Activated CD8-positive, alpha-beta memory T cell treated with anti-CD3 and anti-CD28 coated beads, Interleukin-2, amount 50 U/mL, for 1 hour (primary cell): ENCODE results near the gene DNMT3A.

Experiments used
- DNase-seq: peaks from one replicate; pipeline ENCODE4 v3.0.0-alpha.2; 2020; ENCODE audit errors: extremely low read depth

Gene DNMT3A

DNA sequence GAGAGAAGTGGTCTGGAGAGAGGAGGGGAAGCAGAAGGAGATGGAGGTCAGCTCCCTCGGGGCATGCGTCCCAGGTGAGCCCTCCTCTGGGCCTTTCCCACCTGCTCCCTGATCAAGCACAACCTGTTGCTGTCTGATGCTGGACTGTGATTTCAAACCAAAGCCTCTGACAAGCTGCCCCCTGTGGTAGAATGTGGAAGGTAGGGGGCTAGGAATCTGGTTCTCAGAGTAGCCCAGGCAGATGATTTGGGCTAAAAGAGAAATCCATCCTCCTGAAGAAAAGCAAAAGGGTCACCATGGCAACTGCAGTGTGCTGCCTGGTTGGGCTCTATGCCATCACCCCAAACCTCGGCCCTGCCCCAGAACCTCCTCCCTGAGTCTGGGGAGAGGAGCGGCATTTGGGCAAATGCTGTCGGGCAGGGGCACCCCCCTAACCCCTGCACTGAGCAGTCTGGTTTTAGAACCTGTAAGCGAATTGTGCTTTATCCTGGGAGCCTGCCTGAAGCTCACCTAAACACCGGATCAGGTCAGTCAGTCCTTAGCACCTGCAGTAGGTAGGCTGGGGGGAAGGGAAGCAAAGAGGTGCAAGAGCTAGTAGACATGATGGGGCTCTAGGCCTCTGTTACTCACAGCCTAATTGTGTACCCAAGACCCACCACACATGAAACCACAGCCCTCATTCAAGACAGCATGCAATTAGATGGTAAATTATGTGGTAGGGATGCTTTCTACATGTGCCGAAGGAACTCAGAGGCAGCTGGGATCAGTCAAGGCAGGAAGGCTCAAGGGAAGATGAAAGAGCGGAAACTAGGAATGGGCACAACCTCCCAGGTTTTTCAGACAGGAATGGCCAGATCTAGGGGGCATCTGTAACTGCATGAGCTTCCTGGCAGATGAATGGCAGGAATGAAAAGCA, 83.5 kb downstream of the DNMT3A start:
- DNase-seq = no peak

DNA sequence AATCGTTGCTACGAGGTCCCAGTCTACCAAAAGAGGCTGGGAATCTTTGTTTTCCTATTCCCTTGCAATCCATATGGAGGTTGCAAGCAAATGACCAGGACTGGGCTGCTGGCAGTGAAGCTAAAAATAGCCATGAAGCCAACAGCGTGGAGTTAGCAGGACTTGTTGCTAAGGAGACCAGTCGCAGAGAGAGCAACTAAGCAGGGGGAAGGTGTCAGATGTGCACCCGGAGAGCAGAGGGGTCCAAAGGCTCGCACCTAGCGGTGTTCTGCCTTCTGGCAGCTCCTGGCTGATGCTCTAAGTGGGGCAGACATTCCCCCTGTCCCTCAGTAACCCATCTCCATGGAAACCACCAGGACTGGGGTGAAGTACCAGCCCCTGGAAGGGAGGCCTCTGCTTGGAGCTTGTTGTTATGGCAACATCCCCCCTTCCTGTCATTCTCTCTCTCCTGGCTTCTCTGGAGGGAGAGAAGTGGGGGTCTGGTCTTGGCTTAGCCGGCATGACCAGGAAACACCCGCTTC, 84.6 kb downstream of the DNMT3A start:
- DNase-seq = no peak

DNA sequence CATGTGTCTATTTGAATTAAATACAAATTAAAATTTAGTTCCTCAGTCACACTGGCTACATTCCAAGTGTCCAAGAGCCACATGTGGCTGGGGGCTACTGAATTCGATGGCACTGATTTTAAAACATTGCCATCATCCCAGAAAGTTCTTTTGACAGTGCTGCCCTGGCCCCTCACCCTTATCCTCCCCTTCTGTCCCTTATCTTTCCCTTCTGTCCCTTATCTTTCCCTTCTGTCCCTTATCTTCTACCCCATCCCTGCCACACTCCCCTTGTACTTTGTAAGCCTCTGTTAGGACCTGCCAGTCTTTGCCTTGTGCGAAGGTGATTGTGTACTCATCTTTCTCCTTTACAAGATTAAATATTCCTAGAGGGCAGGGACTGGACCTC, 85.2 kb downstream of the DNMT3A start:
- DNase-seq = no peak

DNA sequence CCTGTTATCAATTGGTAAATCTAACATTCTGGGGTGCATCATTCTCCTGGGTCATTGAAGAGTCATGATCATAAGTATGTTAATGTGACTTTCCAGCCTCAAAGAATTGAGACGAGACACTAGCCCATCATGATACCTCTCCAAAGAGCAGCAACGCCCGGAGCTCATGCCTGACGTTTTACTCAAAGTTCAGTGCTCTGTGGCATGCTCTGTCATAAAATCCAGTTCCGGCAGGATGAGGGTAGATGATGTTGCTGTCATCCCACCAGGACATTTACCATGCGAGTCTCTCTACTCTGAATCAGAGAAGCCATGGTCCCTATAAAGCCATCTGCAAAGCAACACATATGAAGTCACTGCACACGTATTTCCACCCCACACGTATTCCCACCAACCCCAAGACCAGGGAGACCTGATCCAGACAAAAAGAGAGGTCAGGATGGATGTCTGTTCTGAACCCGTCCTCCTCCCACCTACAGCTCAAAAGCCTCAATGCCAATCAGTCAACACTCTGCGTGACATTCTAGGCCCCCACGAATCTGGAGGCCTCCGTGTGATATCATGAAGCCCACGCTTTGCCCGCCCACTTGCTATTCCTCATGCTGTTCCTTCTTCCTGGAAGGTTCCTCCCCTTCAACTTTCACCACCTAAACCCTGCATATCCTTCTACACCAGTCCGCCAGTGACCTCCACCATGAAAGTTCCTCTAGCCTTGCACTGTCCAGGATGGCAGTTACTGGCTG, 85.8 kb downstream of the DNMT3A start:
- DNase-seq = no peak

DNA sequence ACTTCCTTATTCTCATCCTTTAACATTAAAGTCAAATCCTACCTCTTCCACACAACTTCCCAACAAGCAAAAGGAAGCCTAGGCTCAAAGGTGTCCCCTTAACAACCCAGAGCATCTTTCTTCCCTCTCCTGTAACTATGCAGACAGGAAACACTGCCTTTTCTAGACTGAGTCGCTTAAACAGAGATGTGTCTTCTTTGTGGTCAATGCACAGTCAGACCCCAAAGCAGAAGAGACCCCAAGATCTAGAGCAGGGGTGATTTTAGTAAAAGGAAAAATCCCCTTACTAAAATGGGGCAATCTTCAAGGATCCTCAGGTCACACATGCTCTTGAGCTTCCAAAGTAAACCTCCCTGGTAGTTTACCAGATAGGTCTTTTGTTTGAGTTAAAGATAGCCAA, 86.8 kb downstream of the DNMT3A start:
- no peak for DNase-seq

DNA sequence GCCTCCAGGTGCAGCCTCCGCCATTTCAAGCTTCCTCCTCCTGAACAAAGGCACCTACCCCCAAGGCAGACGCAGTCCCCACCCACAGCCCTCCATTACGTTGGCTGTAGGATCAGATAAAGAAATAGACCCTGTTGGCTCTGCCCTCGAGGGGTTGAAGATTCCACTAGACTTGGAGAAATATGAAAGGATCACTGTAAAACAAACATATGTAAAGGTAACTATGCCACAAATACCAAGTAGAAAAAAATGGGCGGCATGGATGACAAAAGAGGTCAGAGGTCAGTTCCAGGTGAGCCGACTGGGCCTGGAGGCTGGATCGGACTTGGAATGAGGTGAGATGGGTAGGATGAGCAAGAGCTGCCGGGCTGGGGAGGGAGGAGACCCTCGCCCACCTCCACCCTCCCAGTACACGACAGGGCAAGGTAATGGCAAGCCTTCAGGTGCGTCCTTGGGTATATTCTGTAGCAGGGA, 88.5 kb downstream of the DNMT3A start:
- no peak for DNase-seq

DNA sequence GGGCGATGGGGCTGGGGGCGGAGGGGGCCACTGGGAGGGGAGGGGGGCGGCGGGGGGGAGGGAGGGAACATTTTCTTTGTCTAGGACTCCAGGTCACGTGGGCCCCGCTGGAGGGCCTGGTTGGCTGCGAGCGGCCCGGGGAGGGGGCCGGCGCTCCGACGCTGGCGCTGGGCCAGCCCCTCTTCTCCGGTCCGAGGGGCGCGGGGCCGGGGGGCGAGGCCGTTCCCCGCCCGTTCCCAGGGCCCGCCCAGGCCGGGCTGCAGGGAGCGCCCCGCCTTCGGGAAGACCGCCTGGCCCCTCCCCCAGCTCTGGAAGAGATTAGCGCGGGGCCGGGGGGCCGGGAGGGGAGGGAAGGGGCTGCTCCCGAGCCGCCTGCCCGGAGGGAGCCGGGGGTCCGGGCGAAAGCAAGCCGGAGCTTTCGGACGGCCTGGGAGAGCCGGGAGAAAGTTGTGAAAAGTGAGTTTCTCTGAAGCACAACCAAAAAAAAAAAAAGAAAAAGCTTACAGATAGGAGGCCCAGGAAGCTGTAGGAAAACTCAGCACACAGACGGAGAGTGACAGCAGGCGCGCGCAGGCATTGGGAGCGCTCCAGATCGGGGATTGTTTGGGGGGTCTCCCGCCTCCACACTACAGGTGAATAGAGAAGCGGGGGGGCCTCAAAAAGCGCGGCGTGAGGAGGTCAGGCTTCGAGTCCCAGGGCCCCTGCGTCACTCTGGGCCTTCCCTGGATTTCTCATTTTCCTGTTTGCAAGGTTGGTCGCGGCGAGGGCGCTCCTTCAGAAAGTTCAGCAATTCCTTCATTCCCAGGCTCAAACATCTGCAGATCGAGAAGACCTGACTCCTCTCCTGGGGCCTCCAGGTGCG, 89.2 kb downstream of the DNMT3A start:
- DNase-seq = no peak

DNA sequence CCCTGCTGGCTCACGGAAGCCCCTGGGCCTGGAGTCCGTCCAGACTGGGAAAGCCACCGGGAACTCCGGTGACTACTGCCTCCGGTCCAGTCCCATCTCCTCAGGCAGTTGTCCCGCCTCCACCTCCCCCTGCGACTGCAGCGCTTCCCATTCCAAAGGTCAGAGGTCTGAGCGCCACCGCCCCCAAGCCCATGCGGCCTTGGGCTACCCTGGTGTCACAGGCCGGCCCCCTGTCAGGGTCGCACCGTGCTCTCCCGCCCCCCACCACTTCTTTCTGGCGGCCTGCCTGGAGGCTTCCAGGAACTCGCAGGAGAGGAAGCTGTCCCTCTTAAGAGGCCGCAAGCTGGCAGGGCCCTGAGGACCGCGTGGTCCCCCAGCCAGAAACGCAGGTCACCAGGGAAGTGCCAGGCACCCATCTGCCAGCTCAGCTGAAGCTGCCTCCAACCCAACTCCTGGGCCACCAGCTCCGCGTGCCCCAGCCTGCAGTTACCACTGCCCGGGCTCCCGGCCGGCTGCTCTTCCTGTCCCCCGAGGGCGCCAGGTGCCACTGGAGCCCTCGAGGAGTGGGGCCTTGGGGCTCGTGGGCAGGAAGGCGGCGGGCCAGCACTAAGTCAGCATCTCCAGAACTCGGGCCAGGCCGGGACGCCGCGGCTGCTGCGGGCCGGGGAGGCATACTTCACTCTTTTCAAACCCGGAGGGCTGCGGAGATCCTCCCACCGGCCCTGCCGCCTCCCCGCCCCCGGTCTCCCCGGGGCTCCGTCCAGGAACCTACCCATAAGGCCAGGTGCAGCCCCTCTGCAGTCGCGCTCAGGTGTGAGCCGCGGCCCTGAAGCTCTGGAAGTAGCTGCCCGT, 90.1 kb downstream of the DNMT3A start:
- DNase-seq = no peak

DNA sequence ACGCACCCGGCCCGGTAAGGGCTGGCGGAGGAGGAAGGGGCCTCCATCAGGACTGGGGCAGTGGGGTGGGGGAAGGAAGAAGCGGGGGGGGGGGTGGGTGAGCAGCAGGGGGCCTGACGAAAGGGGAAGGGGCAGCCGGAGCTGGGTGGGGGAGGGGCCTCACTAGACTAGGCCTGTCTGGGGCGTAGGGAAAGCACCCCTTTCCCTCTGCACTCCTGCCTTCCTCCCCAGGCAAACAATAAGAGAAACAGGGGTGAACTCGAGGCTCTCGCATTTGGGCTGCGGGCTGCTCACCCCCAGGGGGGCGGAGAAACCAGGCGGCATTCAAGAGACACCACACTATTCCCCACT, 90.7 kb downstream of the DNMT3A start:
- no peak for DNase-seq

DNA sequence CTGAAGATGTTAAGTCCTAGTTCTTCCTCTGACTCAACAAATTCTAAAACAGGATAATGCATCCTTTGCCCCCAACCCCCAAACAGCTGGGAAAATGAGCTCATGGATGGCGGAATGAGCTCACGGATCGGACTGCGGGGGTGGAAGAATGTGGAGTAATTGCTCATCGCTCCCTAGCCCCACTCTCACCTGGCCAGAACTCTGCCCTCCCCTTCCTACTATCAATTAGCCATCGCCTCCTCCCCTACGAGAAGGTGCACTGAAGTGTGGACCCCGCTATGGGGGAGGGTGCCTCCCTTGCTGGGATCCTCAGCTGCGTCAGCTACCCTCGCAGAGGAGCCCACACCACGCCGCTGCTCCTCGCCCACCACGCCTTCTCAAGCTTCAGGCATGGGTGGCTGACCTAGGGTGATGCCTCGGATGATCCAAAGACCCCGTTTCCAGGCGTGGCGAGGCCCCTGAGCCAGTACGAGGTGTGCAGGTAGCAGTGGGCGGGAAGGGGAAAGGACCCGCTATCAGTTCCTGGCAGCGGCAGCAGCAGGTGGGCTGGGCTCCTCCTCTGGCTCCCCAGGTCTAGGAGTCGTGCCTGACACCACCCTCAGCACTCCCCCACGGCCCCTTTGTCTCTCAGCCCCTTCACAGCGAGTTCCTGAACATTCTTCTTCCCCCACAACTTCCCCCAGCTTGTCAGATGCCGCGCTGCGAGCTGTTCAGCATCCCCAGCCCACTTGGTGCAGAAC, 91.2 kb downstream of the DNMT3A start:
- no peak for DNase-seq

DNA sequence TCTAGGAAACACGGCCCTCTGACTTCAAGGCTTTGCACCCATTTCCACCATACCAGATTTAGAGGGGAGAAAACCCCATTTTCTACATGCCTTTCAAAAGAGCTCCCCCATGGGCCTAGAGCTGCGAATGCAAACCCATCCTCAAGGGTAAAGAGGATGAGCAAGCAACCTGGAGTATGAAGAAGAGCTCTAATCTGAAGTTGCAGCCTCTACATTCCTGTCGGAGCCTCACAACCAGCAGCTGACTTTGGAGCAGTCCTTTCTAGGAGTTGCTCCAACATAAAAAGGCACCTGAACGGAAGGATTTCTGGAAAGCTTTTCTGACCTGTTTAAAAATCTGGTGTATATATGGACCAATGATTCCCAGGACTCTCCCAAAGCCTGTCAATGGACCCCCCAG, 91.9 kb downstream of the DNMT3A start:
- DNase-seq = no peak

DNA sequence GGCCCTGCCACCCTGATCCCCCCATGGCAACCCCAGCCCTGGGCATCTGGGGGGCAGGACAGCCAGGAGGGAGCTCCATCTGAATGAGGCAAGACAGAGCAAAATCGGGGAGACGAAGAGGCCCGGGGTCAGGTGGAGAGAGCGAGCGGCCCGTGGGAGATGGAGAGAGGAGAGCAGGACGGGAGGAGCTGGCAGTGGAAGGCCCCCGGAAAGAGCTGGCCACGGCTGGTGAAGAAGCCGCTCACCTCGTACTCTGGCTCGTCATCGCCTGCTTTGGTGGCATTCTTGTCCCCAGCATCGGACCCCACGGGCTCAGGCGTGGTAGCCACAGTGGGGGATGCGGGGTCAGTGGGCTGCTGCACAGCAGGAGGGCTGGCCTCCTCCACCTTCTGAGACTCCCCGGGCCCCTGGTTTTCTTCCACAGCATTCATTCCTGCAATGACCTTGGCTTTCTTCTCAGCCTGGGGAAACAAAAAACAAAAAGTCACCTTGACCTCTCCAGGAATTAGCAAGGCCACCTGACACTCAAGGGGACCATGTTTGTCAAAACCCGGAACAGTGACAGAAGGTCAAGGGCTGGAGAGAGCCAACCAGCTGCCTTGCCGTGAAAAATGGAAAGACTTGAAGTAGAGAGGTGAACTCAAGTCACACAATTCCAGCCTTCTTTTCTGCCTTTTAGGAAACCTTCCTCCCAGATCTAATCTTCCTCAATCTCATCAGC, 93.8 kb downstream of the DNMT3A start:
- DNase-seq = no peak

DNA sequence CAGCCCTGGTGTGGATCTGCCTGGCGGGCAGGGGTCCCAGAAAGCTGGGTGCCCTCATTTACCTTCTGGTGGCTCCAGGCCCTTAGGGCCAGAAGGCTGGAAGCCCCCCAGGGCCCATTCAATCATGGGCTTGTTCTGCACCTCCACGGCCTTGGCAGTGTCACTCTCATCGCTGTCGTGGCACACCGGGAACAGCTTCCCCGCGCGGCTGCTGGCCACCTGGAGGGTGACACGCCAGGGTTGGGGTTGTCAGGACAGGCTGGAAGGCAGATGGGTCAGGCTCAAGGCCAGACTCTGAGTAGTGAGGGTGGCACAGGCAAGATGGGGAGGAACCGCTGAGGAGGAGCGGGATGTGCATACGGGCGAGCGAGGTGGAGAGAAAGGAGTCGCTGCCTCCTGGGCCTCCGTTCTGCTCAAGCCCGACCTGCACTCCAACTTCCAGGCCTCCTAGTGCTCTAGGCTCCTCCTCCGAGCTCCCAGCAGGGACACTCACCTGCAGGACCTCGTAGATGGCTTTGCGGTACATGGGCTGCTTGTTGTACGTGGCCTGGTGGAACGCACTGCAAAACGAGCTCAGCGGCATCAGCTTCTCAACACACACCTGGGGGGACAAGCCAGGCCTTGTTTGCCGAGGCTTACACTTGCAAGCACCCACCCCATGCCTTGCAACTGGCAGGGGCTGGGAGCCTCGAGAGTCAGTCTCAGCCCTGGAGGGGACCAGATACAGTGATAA, 95.0 kb downstream of the DNMT3A start:
- DNase-seq = no peak

DNA sequence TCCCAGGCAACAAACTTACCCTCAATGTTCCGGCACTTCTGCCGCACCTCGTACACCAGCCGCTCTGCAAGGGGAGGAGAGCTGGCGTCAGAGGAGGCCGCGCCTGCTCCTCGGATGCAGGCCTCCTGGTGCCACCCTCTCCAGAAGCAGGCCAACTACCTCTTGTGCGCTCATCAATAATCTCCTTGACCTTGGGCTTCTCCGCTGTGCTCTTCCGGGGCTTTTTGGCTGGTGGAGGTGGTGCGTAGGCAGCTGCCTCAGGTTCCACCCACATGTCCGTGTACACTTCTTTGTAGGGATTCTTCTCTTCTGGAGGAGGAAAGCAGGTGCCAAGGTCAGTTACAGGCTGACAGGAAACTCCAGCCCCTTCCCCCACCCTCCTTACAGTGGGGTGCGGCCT, 95.7 kb downstream of the DNMT3A start:
- DNase-seq = no peak

DNA sequence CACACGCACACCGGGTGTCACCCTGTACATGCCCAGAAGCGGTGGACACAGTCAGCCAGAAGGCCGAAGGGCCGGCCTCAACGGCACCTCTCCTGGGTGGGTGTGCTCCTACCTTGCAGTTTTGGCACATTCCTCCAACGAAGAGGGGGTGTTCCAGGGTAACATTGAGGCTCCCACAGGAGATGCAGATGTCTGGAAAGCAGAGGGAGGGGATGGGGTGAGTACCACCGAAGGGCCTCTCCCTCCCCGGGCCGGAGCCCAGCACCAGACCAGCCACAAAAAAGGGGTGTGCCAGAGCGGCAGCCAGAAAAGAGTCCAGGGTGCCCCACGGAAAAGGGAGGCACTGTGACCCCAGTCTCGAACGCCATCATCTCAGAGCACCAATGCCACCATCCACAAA, 96.6 kb downstream of the DNMT3A start:
- DNase-seq = no peak

DNA sequence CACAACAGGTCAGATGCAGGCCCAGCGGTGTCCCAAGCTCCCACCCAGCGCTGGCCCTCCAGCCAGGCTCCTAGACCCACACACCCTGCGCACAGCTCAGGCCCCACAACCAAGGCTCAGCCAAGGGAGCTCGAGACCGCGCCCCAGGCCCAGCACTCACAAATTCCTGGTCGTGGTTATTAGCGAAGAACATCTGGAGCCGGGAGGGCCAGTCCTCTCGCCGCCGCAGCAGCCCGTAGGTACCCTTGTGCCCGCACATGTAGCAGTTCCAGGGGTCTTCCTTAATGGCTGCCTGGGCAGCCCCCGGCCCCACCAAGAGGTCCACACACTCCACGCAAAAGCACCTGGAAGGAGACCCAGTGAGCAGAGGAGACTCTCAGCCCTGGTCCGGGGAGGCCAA, 97.7 kb downstream of the DNMT3A start:
- no peak for DNase-seq

DNA sequence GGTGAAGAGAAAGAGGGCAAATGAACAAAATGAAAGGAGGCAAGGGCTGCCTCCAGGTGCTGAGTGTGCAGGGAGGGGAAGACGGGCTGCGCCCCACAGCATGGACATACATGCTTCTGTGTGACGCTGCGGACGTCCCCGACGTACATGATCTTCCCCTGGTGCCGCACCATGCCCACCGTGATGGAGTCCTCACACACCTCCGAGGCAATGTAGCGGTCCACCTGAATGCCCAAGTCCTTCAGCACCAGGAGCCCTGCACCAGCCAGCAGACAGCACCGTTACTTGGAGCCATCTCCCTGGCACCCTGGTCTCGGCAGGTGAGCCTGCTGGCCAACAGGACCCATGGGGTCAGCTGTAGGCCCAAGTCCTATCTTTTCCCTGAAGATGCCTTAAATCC, 100.3 kb downstream of the DNMT3A start:
- no peak for DNase-seq

DNA sequence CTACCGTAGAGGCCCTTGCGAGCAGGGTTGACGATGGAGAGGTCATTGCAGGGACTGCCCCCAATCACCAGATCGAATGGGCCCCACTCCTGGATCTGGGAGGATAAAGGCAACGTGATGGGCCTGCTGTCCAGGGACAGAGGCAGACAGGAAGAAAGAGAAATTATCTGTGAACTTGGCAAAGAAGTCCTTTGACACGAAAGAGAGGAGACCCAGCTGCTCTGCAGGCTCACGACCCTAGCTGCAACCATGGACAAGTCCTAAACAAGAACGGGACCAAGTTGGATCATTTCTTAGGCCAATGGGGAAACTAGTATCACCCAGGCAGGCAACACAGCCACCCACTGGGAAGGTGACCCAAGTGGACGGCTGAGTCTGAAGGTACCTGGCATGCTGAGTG, 101.1 kb downstream of the DNMT3A start:
- no peak for DNase-seq

DNA sequence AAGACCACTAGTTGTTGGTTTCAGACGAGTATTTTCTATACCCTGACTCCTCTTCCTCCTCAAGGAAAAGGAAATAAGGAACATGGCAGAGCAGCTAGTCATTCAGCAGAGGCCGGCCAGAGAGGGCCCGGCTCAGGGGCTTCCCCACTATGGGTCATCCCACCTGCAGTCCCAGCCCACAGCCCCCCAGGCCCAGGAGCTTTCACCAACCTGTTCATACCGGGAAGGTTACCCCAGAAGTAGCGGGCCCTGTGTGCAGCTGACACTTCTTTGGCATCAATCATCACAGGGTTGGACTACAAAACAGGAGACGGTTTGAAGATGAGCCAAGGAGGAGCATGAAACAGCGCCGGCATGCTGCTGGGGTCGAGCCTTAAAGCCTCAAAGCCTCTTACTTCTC, 102.8 kb downstream of the DNMT3A start:
- no peak for DNase-seq
